A673 (cell line): ENCODE data around the gene RGCC. TPM values are rescaled to one million over a fixed set of nuclear protein-coding genes. Genes with fewer than 3 reads are reported as not detected.

Source experiments
- BruUV-seq: library from RNA; stranded (reverse); fragments of 400-500 nt; replicated peaks from 2 replicates; lab custom pipeline; 2021; lab: Mats Ljungman, UMichigan
- CTCF ChIA-PET: fragments of 300-600 bp; sonication (Branson Sonifier 250); formaldehyde crosslinking; loops from one replicate; lab custom pipeline; 2022; ENCODE audit warnings: antibody characterized with exemption; lab: Charles Lee
- POLR2A ChIA-PET: fragments of 300-600 bp; sonication (Branson Sonifier 250); formaldehyde crosslinking; loops from one replicate; lab custom pipeline; 2022; ENCODE audit warnings: antibody characterized with exemption; ENCODE audit not compliant: low non-redundant PET; lab: Charles Lee
- DNase-seq: peaks from one replicate; pipeline ENCODE4 v3.0.0-alpha.2; 2015; ENCODE audit warnings: low spot score
- H3K27ac ChIP-seq: fragments of 200-600 bp; sonication (generic); 2 replicates; pipeline ENCODE4 v1.5.1; 2016; ENCODE audit warnings: mixed run types, low read depth, mild to moderate bottlenecking, mixed read lengths, antibody characterized with exemption, low read length; ENCODE audit not compliant: poor library complexity, severe bottlenecking
- H3K27me3 ChIP-seq: fragments of 200-600 bp; sonication (generic); replicated peaks from 2 replicates; pipeline ENCODE4 v1.6.1; 2017; ENCODE audit warnings: mixed run types, low read depth, mild to moderate bottlenecking, mixed read lengths, antibody characterized with exemption, low read length; ENCODE audit not compliant: insufficient read depth, poor library complexity
- H3K36me3 ChIP-seq: fragments of 200-600 bp; sonication (generic); 2 replicates; pipeline ENCODE4 v1.6.1; 2016; ENCODE audit warnings: mixed run types, mild to moderate bottlenecking, mixed read lengths, antibody characterized with exemption, low read length; ENCODE audit not compliant: insufficient read depth, poor library complexity, severe bottlenecking
- H3K4me1 ChIP-seq: fragments of 200-600 bp; sonication (generic); 2 replicates; pipeline ENCODE4 v1.6.1; 2017; ENCODE audit warnings: mixed run types, mild to moderate bottlenecking, mixed read lengths, antibody characterized with exemption, low read length; ENCODE audit not compliant: insufficient read depth, poor library complexity, severe bottlenecking
- H3K4me3 ChIP-seq: fragments of 200-600 bp; sonication (generic); 2 replicates; pipeline ENCODE4 v1.5.1; 2016; ENCODE audit warnings: low read depth, mixed run types, mild to moderate bottlenecking, mixed read lengths, low read length; ENCODE audit not compliant: poor library complexity, severe bottlenecking
- H3K9me3 ChIP-seq: fragments of 200-600 bp; sonication (generic); 2 replicates; pipeline ENCODE4 v1.6.1; 2016; ENCODE audit warnings: mixed run types, low read depth, mild to moderate bottlenecking, mixed read lengths, antibody characterized with exemption, low read length; ENCODE audit not compliant: poor library complexity, severe bottlenecking
- CTCF ChIP-seq: fragments of 300-800, 200-600 bp; sonication (generic); conservative IDR thresholded peaks from 2 replicates; pipeline ENCODE4 v1.5.1; 2017; ENCODE audit warnings: low read depth, mild to moderate bottlenecking, antibody characterized with exemption, low read length, moderate library complexity, mixed read lengths
- EZH2 ChIP-seq: fragments of 200-600 bp; sonication (generic); IDR thresholded peaks from 2 replicates; pipeline ENCODE4 v1.6.1; 2017; ENCODE audit warnings: borderline replicate concordance, low read depth, mild to moderate bottlenecking, mixed read lengths, antibody characterized with exemption, low read length; ENCODE audit not compliant: poor library complexity, severe bottlenecking
- intact Hi-C: fragments of 100-400 bp; cut with micrococcal nuclease; formaldehyde crosslinking; loops from one replicate; pipeline ENCODE4 v1.10.0; 2022; ENCODE audit not compliant: unreplicated experiment
- total RNA-seq: library from RNA; stranded (reverse); gene quantifications from 2 replicates; pipeline ENCODE4 v1.2.3, GENCODE V29; 2021

The RGCC gene
- total RNA-seq, 1 experiment from 2014 or later: not detected

- no peak for DNase-seq
- ChIA-PET CTCF (no interaction called here), POLR2A (no interaction called here)
- TF ChIP-seq EZH2: no peak
- TF ChIP-seq CTCF: no peak
- Histone ChIP-seq H3K4me3 (no peak overlapping the region), H3K27me3 (no peaks in the 10 kb centered on the region), H3K9me3 (no peaks in the 10 kb centered on the region), H3K27ac (no peak overlapping the region), H3K4me1 (no peaks in the 10 kb centered on the region), H3K36me3 (no peaks in the 10 kb centered on the region)
- BruUV-seq: no TSS peak
- intact Hi-C loops: no loop called here
These were observed 59.4 kb downstream of the RGCC start for GRCh38 chr13:41516760-41517159.

GRCh38 chr13:41520016-41520659 lies 62.8 kb downstream of the RGCC start:
- Histone ChIP-seq H3K9me3 (no peaks in the 10 kb centered on the region), H3K4me1 (no peaks in the 10 kb centered on the region), H3K27ac (no peak overlapping the region), H3K36me3 (no peaks in the 10 kb centered on the region), H3K27me3 (no peaks in the 10 kb centered on the region), H3K4me3 (no peak overlapping the region)
- CTCF ChIA-PET: interaction anchor here (0.6 kb wide), 1 partner anchor 374 kb away, joined by 4 read pairs; no protein-coding TSS in a partner anchor
- BruUV-seq: no TSS peak
- TF ChIP-seq CTCF (no peak), EZH2 (no peak)
- POLR2A ChIA-PET: no interaction called here
- peak; percentile 8 for DNase-seq
- intact Hi-C loops: no loop called here

Other genes with a start within 250 kb of the RGCC start
- 16.5 and 18.0 TPM in 2 replicates for gene MTRF1, start 194.0 kb upstream of the RGCC start, total RNA-seq
- gene NAA16, start 146.3 kb upstream of the RGCC start, total RNA-seq: 27.2 and 29.0 TPM in 2 replicates